HepG2 (cell line): ENCODE measurements around the gene ALK. TPM values are rescaled to one million over a fixed set of nuclear protein-coding genes. Genes with fewer than 3 reads are reported as not detected.
"Not testable (repeated sequence)": the region's sequence is repeated elsewhere in the genome, so short reads cannot be mapped to it uniquely, and the experiment has no call there.

Source experiments
- ATAC-seq: fragments of 200-7000 bp; cut with Tn5 transposase; 3 replicates; pipeline ENCODE4 v1.9.1; 2020; ENCODE audit warnings: mild to moderate bottlenecking, moderate library complexity
- BruUV-seq: library from RNA; stranded (reverse); fragments of 400-500 nt; replicated peaks from 2 replicates; lab custom pipeline; 2021; lab: Mats Ljungman, UMichigan
- CTCF ChIA-PET: fragments of 300-600 bp; formaldehyde crosslinking; extraction: SDS; loops from one replicate; lab custom pipeline; 2021; ENCODE audit warnings: low total read pairs, inconsistent platforms, low intra/inter-chr PET ratio; lab: Yijun Ruan, JAX
- POLR2A ChIA-PET: fragments of 350-600 bp; sonication (Branson Sonifier 250); formaldehyde crosslinking; loops from one replicate; lab custom pipeline; 2020; ENCODE audit warnings: antibody characterized with exemption, inconsistent platforms; lab: Yijun Ruan, JAX
- DNase-seq: peaks from one replicate; pipeline ENCODE4 v3.0.0-alpha.2; 2015; ENCODE audit warnings: low spot score
- FAIRE-seq: peaks from 3 replicates; lab custom pipeline; 2011; peaks lifted over from hg19 to GRCh38; lab: Jason Lieb, UNC
- H2AFZ ChIP-seq: one replicate; pipeline ENCODE4 v1.6.1; 2011; ENCODE audit warnings: low read length, inconsistent platforms
- H3K27ac ChIP-seq: fragments of 300-600 bp; 3 replicates; pipeline ENCODE4 v1.8.0; 2011; ENCODE audit warnings: mixed run types, mild to moderate bottlenecking, mixed read lengths, low read length, inconsistent platforms; ENCODE audit not compliant: insufficient read depth; ENCODE audit errors: extremely low read length
- H3K27me3 ChIP-seq, 2 experiments: fragments of 200-600 bp in 1 of 2; 2 replicates in 1 of 2; 3 replicates in 1 of 2; pipeline versions ENCODE4 v1.6.0 to v1.8.0; 2011; ENCODE audit warnings: low read length in 2 of 2, mild to moderate bottlenecking in 2 of 2, moderate library complexity in 2 of 2, inconsistent platforms in 1 of 2; ENCODE audit not compliant: insufficient read depth in 2 of 2, control insufficient read depth in 1 of 2
- H3K36me3 ChIP-seq, 2 experiments: fragments of 200-600 bp in 1 of 2; replicated peaks in 1 of 2; 2 replicates in 1 of 2; 3 replicates in 1 of 2; pipeline versions ENCODE4 v1.5.1 to v1.8.0; 2011; ENCODE audit warnings: low read length in 2 of 2, inconsistent platforms in 1 of 2; ENCODE audit not compliant: insufficient read depth in 2 of 2, control insufficient read depth in 1 of 2
- H3K4me1 ChIP-seq: 2 replicates; pipeline ENCODE4 v1.5.1; 2012; ENCODE audit warnings: low read length, inconsistent platforms; ENCODE audit not compliant: insufficient read depth
- H3K4me2 ChIP-seq: 2 replicates; pipeline ENCODE4 v1.6.0; 2011; ENCODE audit warnings: low read depth, low read length, inconsistent platforms
- H3K4me3 ChIP-seq, 3 experiments: fragments of 200-600 bp in 1 of 3; sonication (generic), shearing (Covaris generic) in 1 of 3; replicated peaks in 1 of 3; 2 replicates each; pipeline ENCODE4 v1.5.1; 2011 to 2016; ENCODE audit warnings: low read length in 3 of 3, inconsistent platforms in 2 of 3, low read depth in 2 of 3, mild to moderate bottlenecking in 2 of 3, control low read depth in 1 of 3, mixed read lengths in 1 of 3; ENCODE audit not compliant: insufficient read depth in 1 of 3
- H3K79me2 ChIP-seq: one replicate; pipeline ENCODE4 v1.6.1; 2011; ENCODE audit warnings: low read length, inconsistent platforms; ENCODE audit not compliant: insufficient read depth
- H3K9ac ChIP-seq: 2 replicates; pipeline ENCODE4 v1.6.0; 2011; ENCODE audit warnings: mild to moderate bottlenecking, low read depth, low read length, inconsistent platforms; ENCODE audit not compliant: insufficient read depth
- H3K9me3 ChIP-seq: 2 replicates; pipeline ENCODE4 v1.5.1; 2012; ENCODE audit warnings: mild to moderate bottlenecking, low read length
- H4K20me1 ChIP-seq: 2 replicates; pipeline ENCODE4 v1.6.0; 2011; ENCODE audit warnings: inconsistent platforms, mild to moderate bottlenecking, low read length, moderate library complexity; ENCODE audit not compliant: insufficient read depth
- CREB1 ChIP-seq, 2 experiments: fragments of 450-650 bp in 1 of 2; IDR thresholded peaks; 2 replicates each; pipeline ENCODE4 v1.6.1; 2016 to 2017; ENCODE audit warnings: control low read depth in 1 of 2, mild to moderate bottlenecking in 1 of 2, missing compliant biosample characterization in 1 of 2, missing genetic modification characterization in 1 of 2
- HDAC1 ChIP-seq: sonication (generic); formaldehyde crosslinking; IDR thresholded peaks from 2 replicates; pipeline ENCODE4 v1.5.1; 2020; ENCODE audit warnings: mild to moderate bottlenecking, missing genetic modification reagents
- IRX3 ChIP-seq: sonication (generic); formaldehyde crosslinking; IDR thresholded peaks from 2 replicates; pipeline ENCODE4 v1.8.1; 2023; ENCODE audit warnings: mild to moderate bottlenecking, low read depth, missing genetic modification reagents, borderline replicate concordance
- NFYC ChIP-seq: IDR thresholded peaks from 2 replicates; pipeline ENCODE4 v1.6.1; 2016; ENCODE audit warnings: missing genetic modification reagents, missing compliant biosample characterization
- ZNF350 ChIP-seq: sonication (generic); formaldehyde crosslinking; IDR thresholded peaks from 2 replicates; pipeline ENCODE4 v1.4.0; 2020; ENCODE audit warnings: mild to moderate bottlenecking, low read depth, missing genetic modification reagents, borderline replicate concordance
- ZNF703 ChIP-seq: sonication (generic); formaldehyde crosslinking; IDR thresholded peaks from 2 replicates; pipeline ENCODE4 v1.5.1; 2020; ENCODE audit warnings: missing genetic modification reagents, mild to moderate bottlenecking, moderate library complexity, borderline replicate concordance
- WGBS: methylation state at CpG from one replicate; pipeline ENCODE4 v1.1.6; 2017; ENCODE audit warnings: low lambda C conversion rate; 5-methylcytosine and 5-hydroxymethylcytosine counted together
- in situ Hi-C: cut with HindIII; loops from 2 replicates; pipeline ENCODE4 v1.10.0; 2017; ENCODE audit warnings: low pct_unique_long_range_greater_than_20kb; ENCODE audit not compliant: extremely low pct_ligation_motif_present
- intact Hi-C: fragments of 100-400 bp; cut with micrococcal nuclease; formaldehyde crosslinking; loops from one replicate; pipeline ENCODE4 v1.10.0; 2022; ENCODE audit not compliant: unreplicated experiment
- polyA plus RNA-seq, 8 experiments: library from polyadenylated mRNA; depleted of rRNA in 3 of 8; stranded (reverse) in 7 of 8; unstranded in 1 of 8; fragments of >200 nt; fragmentation: Illumina TruSeq in 4 of 8; extraction: Trizol in 4 of 8; gene quantifications; 2 replicates each; pipeline versions ENCODE4 v1.2.1 to v1.2.3, GENCODE V29; 2011 to 2016; ENCODE audit warnings: low read depth in 4 of 8, missing spikeins in 1 of 8, mixed read lengths in 1 of 8; ENCODE audit not compliant: insufficient read depth in 1 of 8
- total RNA-seq, 5 experiments: library from RNA; depleted of rRNA; stranded (reverse); fragments of >200 nt; fragmentation: Illumina TruSeq; extraction: Trizol; gene quantifications; 2 replicates each; pipeline ENCODE4 v1.2.3, GENCODE V29; 2016; ENCODE audit warnings: low read depth in 1 of 5

ALK gene
- total and polyA plus RNA-seq, 2 of the 13 experiments (the other 11 are each of a cell fraction or from before 2014, with no cell fraction given) = not detected

GRCh38 chr2:29255004-29255403 lies 666.4 kb downstream of the ALK start (continued):
- TF ChIP-seq ZNF350 (no peak), IRX3 (CRISPR knock-in tag) (no peak), HDAC1 (no peak), ZNF703 (CRISPR knock-in tag) (no peak)

DNA sequence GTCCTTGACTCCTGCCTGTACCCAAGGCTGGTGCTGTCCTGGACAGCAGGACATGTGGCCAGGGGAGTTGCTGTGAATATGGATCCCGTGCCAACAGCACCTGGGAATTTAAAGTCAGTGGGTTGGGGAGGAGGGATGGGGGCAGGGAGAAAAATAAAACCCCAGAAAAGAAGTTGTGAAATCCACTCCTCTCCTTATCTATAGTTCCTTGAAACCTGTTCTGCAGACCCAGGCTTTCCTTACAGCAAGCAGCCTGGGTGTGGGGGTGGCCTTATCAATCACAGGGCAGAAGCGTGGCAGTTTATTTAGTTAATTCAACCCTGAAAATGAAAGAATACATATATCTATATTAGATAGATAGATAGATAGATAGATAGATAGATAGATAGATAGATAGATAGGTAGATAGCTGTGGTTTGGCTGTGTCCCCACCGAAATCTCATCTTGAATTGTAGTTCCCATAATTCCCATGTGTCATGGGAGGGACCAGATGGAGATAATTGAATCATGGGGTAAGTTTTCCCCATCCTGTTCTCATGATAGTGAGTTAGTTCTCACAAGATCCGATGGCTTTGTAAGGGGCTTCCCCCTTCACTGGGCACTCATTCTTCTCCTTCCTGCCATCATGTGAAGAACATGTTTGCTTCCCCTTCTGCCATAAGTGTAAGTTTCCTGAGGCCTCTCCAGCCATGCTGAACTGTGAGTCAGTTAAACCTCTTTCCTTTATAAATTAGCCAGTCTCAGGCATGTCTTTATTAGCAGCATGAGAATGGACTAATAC lies 667.7 kb downstream of the ALK start:
- H2AFZ ChIP-seq, in situ Hi-C loops, H3K27me3 ChIP-seq, H4K20me1 ChIP-seq, H3K4me2 ChIP-seq, POLR2A ChIA-PET, H3K4me1 ChIP-seq, H3K4me3 ChIP-seq, H3K9me3 ChIP-seq, H3K79me2 ChIP-seq, H3K27ac ChIP-seq, intact Hi-C loops, DNase-seq, CTCF ChIA-PET, BruUV-seq, H3K9ac ChIP-seq, H3K36me3 ChIP-seq, ATAC-seq, FAIRE-seq: not testable (repeated sequence)
- WGBS = 2% methylated on average over 4 of the region's 4 CpGs

DNA sequence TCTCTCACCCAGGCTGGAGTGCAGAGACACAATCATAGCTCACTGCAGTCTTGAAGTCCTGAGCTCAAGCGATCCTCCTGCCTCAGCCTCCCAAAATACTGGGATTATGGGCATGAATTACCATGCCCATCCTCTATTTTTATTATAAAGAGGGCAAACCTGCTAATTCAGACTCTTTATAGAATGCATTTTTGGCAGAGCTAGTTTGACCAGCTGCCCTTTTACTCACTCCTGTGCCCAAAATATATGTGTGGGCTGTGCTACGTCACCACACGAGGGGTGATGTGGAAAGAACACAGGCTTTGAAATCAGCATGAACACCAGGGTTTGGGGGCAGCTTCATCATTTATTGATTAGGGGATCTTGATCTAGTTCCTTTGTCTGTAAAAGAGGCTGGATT lies 668.4 kb downstream of the ALK start:
- H3K9me3 ChIP-seq = no peaks in the 10 kb centered on the region
- no peaks in the 10 kb centered on the region for H3K79me2 ChIP-seq
- no peak overlapping the region for H2AFZ ChIP-seq
- CTCF ChIA-PET = no interaction called here
- FAIRE-seq = no peak
- no peaks in the 10 kb centered on the region for H3K36me3 ChIP-seq
- peak; percentile 42; the same call in 1 of the 2 replicates for TF ChIP-seq CREB1 (IDR thresholded peaks at IDR 0.05)
- no peak for TF ChIP-seq CREB1 (CRISPR knock-in tag; IDR thresholded peaks at IDR 0.05)
- TF ChIP-seq NFYC (CRISPR knock-in tag) = no peak
- DNase-seq = no peak
- intact Hi-C loops = no loop called here
- no peak overlapping the region for H3K4me2 ChIP-seq
- H3K4me3 ChIP-seq = no peak overlapping the region
- no peak for ATAC-seq
- no TSS peak for BruUV-seq
- H3K4me1 ChIP-seq = no peaks in the 10 kb centered on the region
- no peak overlapping the region for H3K9ac ChIP-seq
- POLR2A ChIA-PET = no interaction called here
- no peaks in the 10 kb centered on the region; the same call in 1 of the 2 replicates for H4K20me1 ChIP-seq
- H3K27me3 ChIP-seq = 0 out of 5 replicates have a peak, but pooled peaks cover 0 to 6% of the 10 kb centered on the region in 2 experiments
- in situ Hi-C loops = no loop called here
- no peak overlapping the region for H3K27ac ChIP-seq
- 3% methylated on average over 3 of the region's 3 CpGs for WGBS
